Measurements from ENCODE around the gene SPO11. TPM values are rescaled to one million over a fixed set of nuclear protein-coding genes. Genes with fewer than 3 reads are reported as not detected.

The SPO11 gene
- total RNA-seq, 4 donors from 2014 or later: not detected

GRCh38 chr20:57361517-57361916, 31.9 kb downstream of the SPO11 start:
- Histone ChIP-seq H3K36me3 (peaks cover 4 to 16% (median 8%) of the 10 kb centered on the region in 3 donors), H3K27ac (no peak overlapping the region), H3K4me1 (no peaks in the 10 kb centered on the region), H3K9me3 (no peaks in the 10 kb centered on the region), H3K27me3 (no peaks in the 10 kb centered on the region), H3K4me3 (no peak overlapping the region)
- no peak for TF ChIP-seq CTCF (IDR thresholded peaks at IDR 0.05)
- no peak for DNase-seq (ENCODE audit: low spot score in 2 of 2)
- WGBS, 2 donors: 91 to 93% methylated on average over 6 of the region's 6 CpGs

- Histone ChIP-seq H3K36me3 (peaks cover 5 to 45% (median 22%) of the 10 kb centered on the region in 3 donors), H3K9me3 (no peaks in the 10 kb centered on the region), H3K27ac (no peak overlapping the region), H3K4me1 (no peaks in the 10 kb centered on the region), H3K27me3 (no peaks in the 10 kb centered on the region), H3K4me3 (no peak overlapping the region)
- DNase-seq (ENCODE audit: low spot score in 2 of 2): no peak
- TF ChIP-seq EP300 (IDR thresholded peaks at IDR 0.05): no peak
- TF ChIP-seq POLR2A (IDR thresholded peaks at IDR 0.05): no peak
- no peak for TF ChIP-seq CTCF (IDR thresholded peaks at IDR 0.05)
Measured at GRCh38 chr20:57364451-57364850, 34.8 kb downstream of the SPO11 start.

DNA sequence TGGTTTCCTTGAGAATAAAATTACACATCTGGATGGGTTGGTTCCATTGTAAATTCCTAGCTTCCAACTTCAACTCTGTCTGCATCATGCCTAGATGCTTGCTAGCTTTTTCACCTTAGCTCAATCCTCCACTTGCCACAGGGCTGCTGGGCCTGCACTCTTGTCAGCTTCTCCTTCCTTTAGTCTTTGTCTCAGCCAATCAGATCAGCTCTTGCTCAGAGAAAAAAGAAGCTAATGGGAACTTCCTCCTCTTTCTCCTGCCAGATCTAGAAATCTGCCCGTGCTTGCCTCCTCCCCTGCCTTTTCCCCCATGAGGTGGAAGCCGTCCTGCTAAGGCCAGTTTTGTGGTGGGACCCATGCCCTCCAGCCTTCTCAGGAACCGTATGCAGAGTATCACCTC, 40.0 kb downstream of the SPO11 start:
- peaks cover 0 to 4% (median 0%) of the 10 kb centered on the region in 4 donors for H3K4me1 ChIP-seq
- TF ChIP-seq EP300 (IDR thresholded peaks at IDR 0.05) (no peak), CTCF (IDR thresholded peaks at IDR 0.05) (no peak), POLR2A (IDR thresholded peaks at IDR 0.05) (no peak)
- H3K27ac ChIP-seq: no peak overlapping the region
- H3K36me3 ChIP-seq: peaks cover 7 to 96% (median 39%) of the 10 kb centered on the region in 3 donors
- no peaks in the 10 kb centered on the region for H3K27me3 ChIP-seq
- H3K4me3 ChIP-seq: no peak overlapping the region
- WGBS, 2 donors: 65 to 66% methylated on average over 3 of the region's 3 CpGs
- no peak for DNase-seq (ENCODE audit: low spot score in 2 of 2)
- no peaks in the 10 kb centered on the region for H3K9me3 ChIP-seq

GRCh38 chr20:57370316-57370715, 40.7 kb downstream of the SPO11 start:
- Histone ChIP-seq H3K27me3 (no peaks in the 10 kb centered on the region), H3K4me1 (peaks cover 0 to 5% (median 0%) of the 10 kb centered on the region in 4 donors), H3K4me3 (no peak overlapping the region), H3K27ac (no peak overlapping the region), H3K9me3 (no peaks in the 10 kb centered on the region), H3K36me3 (peaks cover 7 to 100% (median 39%) of the 10 kb centered on the region in 3 donors)
- 88 to 96% methylated on average over 9 of the region's 9 CpGs for WGBS, 2 donors
- no peak for TF ChIP-seq CTCF (IDR thresholded peaks at IDR 0.05)
- TF ChIP-seq POLR2A (IDR thresholded peaks at IDR 0.05): no peak
- TF ChIP-seq EP300 (IDR thresholded peaks at IDR 0.05): no peak
- no peak for DNase-seq (ENCODE audit: low spot score in 2 of 2)

DNA sequence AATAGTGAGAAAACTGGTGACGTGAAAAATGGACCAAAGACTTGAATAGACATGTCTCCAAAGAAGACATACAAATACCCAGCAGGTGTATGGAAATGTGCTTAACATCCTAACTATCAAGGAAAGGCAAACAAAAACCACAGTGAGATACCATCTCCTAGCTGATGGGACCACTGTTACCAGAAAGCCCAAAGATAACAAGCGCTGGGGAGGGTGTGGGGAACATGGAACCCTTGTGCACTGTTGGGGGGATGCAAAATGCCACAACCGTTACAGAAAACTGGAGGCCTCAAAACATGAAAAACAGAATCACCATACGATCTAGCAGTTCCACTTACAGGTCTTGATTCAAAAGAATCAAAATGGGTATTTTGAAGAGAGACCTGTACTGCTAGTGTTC, 41.8 kb downstream of the SPO11 start:
- Histone ChIP-seq H3K27ac (no peak overlapping the region), H3K27me3 (no peaks in the 10 kb centered on the region), H3K9me3 (no peaks in the 10 kb centered on the region), H3K4me1 (peaks cover 0 to 5% (median 0%) of the 10 kb centered on the region in 4 donors), H3K36me3 (peaks cover 3 to 100% (median 39%) of the 10 kb centered on the region in 3 donors), H3K4me3 (no peak overlapping the region)
- no peak for DNase-seq (ENCODE audit: low spot score in 2 of 2)
- TF ChIP-seq POLR2A (IDR thresholded peaks at IDR 0.05): no peak
- no peak for TF ChIP-seq EP300 (IDR thresholded peaks at IDR 0.05)
- TF ChIP-seq CTCF (IDR thresholded peaks at IDR 0.05): no peak
- 85 to 92% methylated on average over 4 of the region's 4 CpGs for WGBS, 2 donors

Data from tibial nerve (tissue), 4 donors.